Right lung (tissue), 5 donors: ENCODE results near the gene RGS9. TPM values are rescaled to one million over a fixed set of nuclear protein-coding genes. Genes with fewer than 3 reads are reported as not detected.

Experiments
- DNase-seq, 2 donors: peaks; one replicate each; pipeline ENCODE4 v3.0.0-alpha.2; 2013
- polyA plus RNA-seq, 5 donors: library from polyadenylated mRNA; unstranded; fragments of 120-200 nt; gene quantifications; one replicate each; pipeline versions ENCODE4 v1.2.1 to v1.2.3, GENCODE V29; 2013; ENCODE audit warnings: inconsistent platforms in 1 of 5, low replicate concordance in 1 of 5; ENCODE audit not compliant: insufficient read length in 5 of 5, insufficient read depth in 1 of 5

Gene RGS9
- polyA plus RNA-seq, 5 donors, result 11.0 to 17.0 (median 14.3) TPM

- no peak for DNase-seq
These were observed 122.1 kb downstream of the RGS9 start for GRCh38 chr17:65259281-65259680.

- no peak for DNase-seq
These were observed 122.7 kb downstream of the RGS9 start for GRCh38 chr17:65259696-65260485.

- no peak for DNase-seq
These were observed 123.5 kb downstream of the RGS9 start for GRCh38 chr17:65260626-65261025.

- no peak for DNase-seq
These were observed 124.0 kb downstream of the RGS9 start for GRCh38 chr17:65261152-65261551.

- no peak for DNase-seq
These were observed 124.8 kb downstream of the RGS9 start for GRCh38 chr17:65261682-65262636.

GRCh38 chr17:65265276-65265675 is 128.1 kb downstream of the RGS9 start:
- no peak for DNase-seq

- DNase-seq, result no peak
These were observed 131.7 kb downstream of the RGS9 start for GRCh38 chr17:65268832-65269231.

GRCh38 chr17:65270499-65271253 is 133.5 kb downstream of the RGS9 start:
- peak; percentile 23 to 25 for DNase-seq

GRCh38 chr17:65271296-65271695 is 134.1 kb downstream of the RGS9 start:
- peak in 1 of 2 donors; percentile 37 for DNase-seq

Other genes with a start within 250 kb of the RGS9 start
- gene LRRC37A3, start 217.9 kb upstream of the RGS9 start, polyA plus RNA-seq, result 10 to 100 TPM; 16.5 to 41.9 (median 27.7) TPM
- gene GNA13, start 80.6 kb upstream of the RGS9 start, polyA plus RNA-seq, result 10 to 100 TPM; 46.3 to 67.8 (median 60.1) TPM